Activated CD8-positive, alpha-beta memory T cell treated with anti-CD3 and anti-CD28 coated beads for 24 hours (primary cell): Measurements from ENCODE around the gene HERC3.

Experiments used
- DNase-seq: peaks from one replicate; pipeline ENCODE4 v3.0.0-alpha.2; 2020

HERC3 gene

GRCh38 chr4:88752076-88752463, 159.8 kb downstream of the HERC3 start:
- DNase-seq: no peak

- no peak for DNase-seq
Measured at GRCh38 chr4:88752754-88753153, 160.5 kb downstream of the HERC3 start.

- DNase-seq: no peak
Measured at GRCh38 chr4:88753658-88754571, 161.6 kb downstream of the HERC3 start.

- DNase-seq: no peak
Measured at GRCh38 chr4:88754796-88755195, 162.5 kb downstream of the HERC3 start.

GRCh38 chr4:88755454-88755853, 163.2 kb downstream of the HERC3 start:
- DNase-seq: no peak

GRCh38 chr4:88756149-88756548, 163.9 kb downstream of the HERC3 start:
- no peak for DNase-seq

- no peak for DNase-seq
Measured at GRCh38 chr4:88757067-88757466, 164.8 kb downstream of the HERC3 start.

- DNase-seq: no peak
Measured at GRCh38 chr4:88757776-88758175, 165.5 kb downstream of the HERC3 start.
